GM12864 (cell line): Measurements from ENCODE around the gene CCDC9B.

Experiments
- DNase-seq: peaks from one replicate; pipeline ENCODE4 v3.0.0-alpha.2; 2011; ENCODE audit warnings: low read depth
- H3K4me3 ChIP-seq: 2 replicates; pipeline ENCODE4 v1.5.1; 2011; ENCODE audit warnings: mild to moderate bottlenecking, low read depth, low read length, control low read depth
- TF ChIP-seq, protein P1 (sequence below): IDR thresholded peaks from 2 replicates; pipeline ENCODE4 v1.5.1; 2011; ENCODE audit warnings: low read depth, mild to moderate bottlenecking, moderate library complexity, low read length, control low read depth, inconsistent platforms; ENCODE audit errors: missing control alignments

The CCDC9B gene

GRCh38 chr15:40290918-40291574 lies 49.7 kb downstream of the CCDC9B start:
- no peak overlapping the region for H3K4me3 ChIP-seq

GRCh38 chr15:40290545-40290917 lies 50.2 kb downstream of the CCDC9B start:
- TF ChIP-seq, protein P1, sequence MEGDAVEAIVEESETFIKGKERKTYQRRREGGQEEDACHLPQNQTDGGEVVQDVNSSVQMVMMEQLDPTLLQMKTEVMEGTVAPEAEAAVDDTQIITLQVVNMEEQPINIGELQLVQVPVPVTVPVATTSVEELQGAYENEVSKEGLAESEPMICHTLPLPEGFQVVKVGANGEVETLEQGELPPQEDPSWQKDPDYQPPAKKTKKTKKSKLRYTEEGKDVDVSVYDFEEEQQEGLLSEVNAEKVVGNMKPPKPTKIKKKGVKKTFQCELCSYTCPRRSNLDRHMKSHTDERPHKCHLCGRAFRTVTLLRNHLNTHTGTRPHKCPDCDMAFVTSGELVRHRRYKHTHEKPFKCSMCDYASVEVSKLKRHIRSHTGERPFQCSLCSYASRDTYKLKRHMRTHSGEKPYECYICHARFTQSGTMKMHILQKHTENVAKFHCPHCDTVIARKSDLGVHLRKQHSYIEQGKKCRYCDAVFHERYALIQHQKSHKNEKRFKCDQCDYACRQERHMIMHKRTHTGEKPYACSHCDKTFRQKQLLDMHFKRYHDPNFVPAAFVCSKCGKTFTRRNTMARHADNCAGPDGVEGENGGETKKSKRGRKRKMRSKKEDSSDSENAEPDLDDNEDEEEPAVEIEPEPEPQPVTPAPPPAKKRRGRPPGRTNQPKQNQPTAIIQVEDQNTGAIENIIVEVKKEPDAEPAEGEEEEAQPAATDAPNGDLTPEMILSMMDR, result no peak
- no peak overlapping the region for H3K4me3 ChIP-seq
- no peak for DNase-seq

More at GRCh38 chr15:40290918-40291574, 49.7 kb downstream of the CCDC9B start:
- TF ChIP-seq, protein P1, result no peak
- DNase-seq, result no peak

DNA sequence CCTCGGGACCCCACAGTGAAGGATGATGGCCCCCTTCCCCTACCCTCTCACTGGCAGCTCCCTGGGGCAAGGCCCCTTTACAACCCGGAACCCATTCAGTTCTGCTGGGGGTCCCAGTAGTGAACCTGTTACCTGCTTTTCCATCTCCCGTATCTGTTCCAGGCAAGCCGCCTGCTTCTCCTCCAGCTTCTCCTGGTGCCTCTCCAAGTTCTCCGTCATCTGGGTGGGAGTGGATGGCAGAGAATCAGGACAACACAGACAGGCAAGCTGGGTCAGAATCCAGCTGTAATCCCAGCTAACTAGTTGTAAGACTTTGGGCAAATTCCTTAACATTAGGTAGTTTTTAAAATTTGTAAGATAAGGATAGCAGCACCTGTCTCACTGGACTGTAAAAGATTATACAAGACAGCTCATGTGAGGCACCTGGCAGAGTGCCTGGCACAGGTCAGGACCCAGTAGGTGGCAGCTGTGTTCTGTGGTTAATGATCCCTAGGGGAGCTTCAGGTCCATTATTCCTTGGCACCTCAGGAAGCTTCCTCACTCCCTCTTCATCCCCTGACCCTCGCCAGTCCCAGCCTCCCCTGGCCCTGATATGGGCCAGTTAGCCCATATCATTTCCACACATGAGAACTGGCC lies 51.5 kb downstream of the CCDC9B start:
- no peak for DNase-seq
- TF ChIP-seq, protein P1, result no peak
- H3K4me3 ChIP-seq, result no peak overlapping the region

DNA sequence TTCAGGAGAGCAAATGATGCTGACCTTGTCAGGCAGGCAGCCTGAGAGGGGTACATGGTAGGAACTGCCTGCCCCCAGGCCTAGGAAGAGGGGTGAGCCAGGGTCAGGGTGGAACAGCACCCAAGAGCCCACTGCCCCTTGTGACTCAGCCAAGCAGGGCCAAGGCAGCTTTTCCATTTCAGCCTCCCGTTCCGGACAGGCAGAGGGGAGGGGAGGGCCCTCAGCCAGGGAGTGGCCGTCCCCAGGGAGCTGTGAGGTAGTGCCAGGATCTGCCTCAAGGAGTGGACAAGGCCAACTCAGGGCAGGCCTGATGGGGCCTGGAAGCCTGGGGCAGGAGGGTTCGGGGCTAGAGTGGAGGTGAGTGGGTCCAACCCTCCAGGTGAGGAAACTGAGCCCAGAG lies 52.8 kb downstream of the CCDC9B start:
- DNase-seq, result no peak
- TF ChIP-seq, protein P1, result no peak
- H3K4me3 ChIP-seq, result no peak overlapping the region

GRCh38 chr15:40287505-40287904 lies 53.2 kb downstream of the CCDC9B start:
- no peak for DNase-seq
- no peak overlapping the region for H3K4me3 ChIP-seq
- TF ChIP-seq, protein P1, result no peak

GRCh38 chr15:40286794-40287193 lies 53.9 kb downstream of the CCDC9B start:
- TF ChIP-seq, protein P1, result no peak
- no peak overlapping the region for H3K4me3 ChIP-seq
- no peak for DNase-seq

DNA sequence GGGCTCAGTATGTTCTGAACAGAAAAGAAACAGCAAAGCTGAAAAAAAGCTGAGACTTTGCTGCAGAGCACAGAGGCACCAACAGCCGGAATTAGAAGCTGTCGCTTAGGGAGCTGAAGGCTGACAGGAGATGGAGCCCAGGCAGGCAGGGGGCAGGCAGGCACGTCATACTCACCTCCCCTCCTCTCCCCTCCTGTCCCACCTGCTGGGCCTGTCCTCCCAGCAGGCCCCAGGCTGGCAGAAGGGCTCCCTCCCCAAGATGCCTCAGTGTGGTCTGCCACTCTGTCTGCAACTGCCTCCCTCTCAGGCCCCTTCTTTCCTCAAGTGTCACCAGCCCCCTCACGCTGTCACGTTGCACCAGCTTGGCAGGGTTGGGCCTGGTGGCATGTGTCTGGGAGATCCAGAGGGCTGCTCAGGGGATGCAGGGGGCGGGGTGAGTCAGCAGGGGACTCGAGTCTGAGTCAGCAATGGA lies 54.6 kb downstream of the CCDC9B start:
- no peak for DNase-seq
- no peak overlapping the region for H3K4me3 ChIP-seq
- TF ChIP-seq, protein P1, result no peak
